DMS153 (cell line): ENCODE measurements around the gene SRGN.
"Not testable (repeated sequence)": the region's sequence is repeated elsewhere in the genome, so short reads cannot be mapped to it uniquely, and the experiment has no call there.

Experiments used
- DNase-seq: peaks from one replicate; lab custom pipeline; 2025; lab: John Stamatoyannopoulos, UW

SRGN gene, protein sequence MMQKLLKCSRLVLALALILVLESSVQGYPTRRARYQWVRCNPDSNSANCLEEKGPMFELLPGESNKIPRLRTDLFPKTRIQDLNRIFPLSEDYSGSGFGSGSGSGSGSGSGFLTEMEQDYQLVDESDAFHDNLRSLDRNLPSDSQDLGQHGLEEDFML

DNA sequence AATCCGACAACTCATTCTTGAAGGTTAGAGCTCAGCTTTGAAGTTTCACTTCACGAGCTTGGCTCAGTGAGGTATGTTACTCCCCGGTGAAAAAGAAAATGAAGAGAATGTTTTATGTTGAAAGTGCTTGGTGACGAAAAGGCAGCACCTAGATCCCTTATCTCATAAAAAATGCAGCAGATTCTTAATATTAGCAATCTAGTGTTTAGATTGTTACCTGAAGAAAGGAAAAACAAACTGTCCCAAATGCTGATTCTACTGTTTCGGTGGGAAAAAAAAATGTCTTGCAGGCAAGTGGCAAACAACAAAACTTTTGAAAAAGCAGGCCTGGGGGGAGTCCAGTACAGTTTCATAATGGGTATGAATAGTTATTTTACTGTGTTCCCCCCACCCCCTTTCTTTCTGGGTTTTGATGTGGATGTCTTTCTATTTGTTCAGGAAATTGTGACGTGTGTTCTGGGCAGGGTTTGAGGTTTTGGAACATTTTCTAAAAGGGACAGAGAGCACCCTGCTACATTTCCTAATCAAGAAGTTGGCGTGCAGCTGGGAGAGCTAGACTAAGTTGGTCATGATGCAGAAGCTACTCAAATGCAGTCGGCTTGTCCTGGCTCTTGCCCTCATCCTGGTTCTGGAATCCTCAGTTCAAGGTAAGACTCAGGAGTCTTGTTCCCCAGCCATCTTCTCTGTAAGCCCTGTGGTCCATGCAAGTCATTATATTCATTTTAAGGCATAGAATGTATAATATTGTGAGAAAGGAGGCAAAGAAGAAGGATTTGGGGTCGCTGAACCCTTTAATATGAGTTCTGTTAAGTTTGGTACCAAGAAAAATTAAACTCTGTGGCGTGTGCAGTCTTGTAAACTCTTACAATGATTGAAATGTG, at the start of gene SRGN:
Gene SRGN, plus strand, starts transcription at position 514 of the 881 bp plus-strand sequence. Its CDS starts 55 bp downstream, at position 569.
- no peak for DNase-seq

DNA sequence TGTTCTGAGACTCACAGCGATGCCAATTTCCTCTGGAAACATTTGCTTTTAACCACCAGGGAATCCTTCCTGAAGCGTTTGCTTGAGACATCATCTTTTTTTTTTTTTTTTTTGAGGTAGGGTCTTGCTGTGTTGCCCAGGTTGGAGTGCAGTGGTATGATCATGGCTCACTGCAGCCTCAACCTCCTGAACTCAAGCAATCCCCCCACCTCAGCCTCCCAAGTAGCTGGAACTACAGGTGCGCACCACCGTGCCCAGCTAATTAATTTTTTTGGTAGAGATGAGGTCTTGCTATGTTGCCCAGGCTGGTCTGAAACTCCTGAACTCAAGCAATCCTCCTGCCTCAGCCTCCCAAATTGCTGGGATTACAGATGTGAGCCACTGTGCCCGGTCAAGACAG, 47.0 kb upstream of the SRGN start:
- DNase-seq, result not testable (repeated sequence)

DNA sequence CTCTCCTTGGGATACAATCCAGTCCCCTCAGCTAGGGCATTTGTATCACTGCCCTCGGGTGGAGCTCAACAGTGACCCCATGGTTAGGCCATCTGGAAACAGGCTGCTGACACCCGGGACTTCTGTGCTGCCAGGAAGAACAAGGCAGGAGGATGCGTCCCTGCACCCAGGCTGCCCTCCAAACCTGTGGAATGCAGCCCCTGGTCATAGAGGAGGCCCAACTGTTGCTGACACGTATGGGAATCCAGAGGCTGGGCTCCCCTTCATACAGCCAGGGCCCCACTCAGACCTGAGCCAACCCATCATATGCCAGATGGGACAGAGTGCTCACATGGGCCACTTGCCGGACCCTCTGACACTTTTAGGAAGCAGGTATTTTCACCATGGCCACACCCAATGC, 45.5 kb upstream of the SRGN start:
- DNase-seq, result no peak

DNA sequence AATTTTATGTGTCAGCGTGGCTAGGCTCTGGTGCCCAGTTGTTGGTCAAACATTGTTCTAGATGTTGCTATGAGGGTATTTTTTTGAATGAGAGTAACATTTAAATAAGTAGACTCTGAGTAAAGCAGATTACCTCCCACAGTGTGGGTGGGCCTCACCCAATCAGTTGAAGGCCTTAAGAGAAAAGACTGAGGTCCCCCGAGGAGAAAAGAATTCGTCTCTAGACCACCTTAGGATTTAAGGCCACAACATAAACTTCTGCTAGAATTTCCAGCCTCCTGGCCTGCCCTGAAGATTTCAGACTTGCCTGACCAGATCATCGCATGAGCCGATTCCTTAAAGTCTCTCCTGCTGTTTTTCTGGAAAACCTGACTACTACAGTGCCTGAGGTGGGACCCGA, 45.1 kb upstream of the SRGN start:
- no peak for DNase-seq

DNA sequence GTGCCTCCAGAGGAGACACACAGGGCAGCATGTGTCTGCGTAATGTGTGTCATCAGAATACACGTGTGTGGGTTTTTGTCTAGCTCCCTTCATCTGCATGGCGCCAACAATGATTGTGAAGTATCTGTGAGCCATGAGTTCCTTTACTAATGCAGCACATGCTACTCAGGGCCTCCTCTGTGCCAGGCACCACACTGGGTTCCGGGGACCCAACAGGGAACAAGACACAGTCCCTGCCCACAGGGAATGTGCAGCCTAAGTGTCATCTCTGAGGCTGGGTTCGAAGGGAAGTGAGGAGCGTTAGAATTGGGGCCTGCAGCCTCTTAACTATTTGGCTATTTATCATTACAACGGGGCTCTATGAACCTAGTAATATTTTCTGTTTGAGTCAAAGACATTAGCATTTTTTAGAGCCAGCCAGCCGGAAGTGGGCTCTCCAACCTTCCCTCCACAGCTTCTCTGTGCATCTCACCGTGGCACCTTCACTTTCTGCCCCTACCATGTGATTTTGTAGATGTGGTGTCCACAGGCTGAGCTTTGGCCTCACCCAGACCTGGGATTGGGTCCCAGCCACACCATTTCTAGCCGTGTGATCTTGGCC, 43.9 kb upstream of the SRGN start:
- no peak for DNase-seq

DNA sequence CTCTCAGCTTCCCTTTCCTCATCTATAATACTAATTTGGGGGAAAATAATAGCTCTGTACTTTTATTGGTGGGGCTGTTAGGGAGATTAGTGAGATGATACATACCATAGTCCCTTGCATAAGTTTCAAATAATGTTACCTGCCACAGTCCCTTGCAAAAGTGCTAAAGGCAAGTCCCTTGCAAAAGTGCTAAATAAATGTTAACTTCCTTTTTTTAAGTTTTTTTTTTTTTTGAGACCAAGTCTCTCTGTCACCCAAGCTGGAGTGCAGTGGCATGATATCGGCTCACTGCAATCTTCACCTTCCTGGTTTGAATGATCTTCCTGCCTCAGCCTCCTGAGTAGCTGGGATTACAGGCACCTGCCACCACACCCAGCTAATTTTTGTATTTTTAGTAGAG, 43.4 kb upstream of the SRGN start:
- DNase-seq, result no peak

DNA sequence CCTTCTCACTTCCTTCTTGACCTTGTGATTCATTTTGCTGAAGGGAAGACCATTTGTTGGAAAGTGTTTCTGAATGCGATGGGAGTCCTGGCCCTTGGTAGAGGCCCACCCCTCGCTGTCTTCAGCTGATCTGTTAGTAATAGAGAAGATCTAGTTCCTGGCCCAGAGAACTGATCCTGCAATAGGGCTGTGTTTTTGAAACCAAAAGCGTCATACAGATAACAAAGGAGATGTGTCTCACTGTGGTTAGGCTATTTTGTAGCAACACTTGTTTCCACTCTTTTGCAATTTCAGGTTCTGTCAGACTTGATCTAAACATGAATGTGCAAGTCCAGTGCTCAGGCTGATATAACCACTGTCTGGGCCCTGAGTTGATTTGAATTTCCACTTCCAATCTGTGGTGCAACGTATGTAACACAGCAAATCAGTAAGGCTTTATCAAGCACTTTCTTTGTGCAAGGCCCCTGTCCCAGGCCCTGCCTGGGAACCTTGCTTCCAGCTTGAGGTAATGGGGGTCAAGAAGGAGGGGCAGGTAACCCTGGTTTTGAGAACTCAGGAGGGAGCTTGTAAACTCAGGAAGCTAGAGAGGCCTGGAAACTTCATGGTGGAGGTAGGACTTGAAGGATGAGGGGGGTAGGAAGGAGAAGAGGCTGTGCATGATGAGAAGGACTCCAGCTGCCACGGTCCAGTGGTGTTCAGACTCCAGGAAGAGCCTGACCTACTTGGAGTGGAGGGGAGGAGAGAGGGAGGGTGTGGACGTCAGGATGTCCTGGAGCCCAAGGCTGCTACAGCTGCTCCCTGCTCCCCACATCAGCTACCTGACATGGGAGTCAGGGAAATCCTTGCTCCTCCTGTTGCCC, 42.2 kb upstream of the SRGN start:
- DNase-seq, result no peak

DNA sequence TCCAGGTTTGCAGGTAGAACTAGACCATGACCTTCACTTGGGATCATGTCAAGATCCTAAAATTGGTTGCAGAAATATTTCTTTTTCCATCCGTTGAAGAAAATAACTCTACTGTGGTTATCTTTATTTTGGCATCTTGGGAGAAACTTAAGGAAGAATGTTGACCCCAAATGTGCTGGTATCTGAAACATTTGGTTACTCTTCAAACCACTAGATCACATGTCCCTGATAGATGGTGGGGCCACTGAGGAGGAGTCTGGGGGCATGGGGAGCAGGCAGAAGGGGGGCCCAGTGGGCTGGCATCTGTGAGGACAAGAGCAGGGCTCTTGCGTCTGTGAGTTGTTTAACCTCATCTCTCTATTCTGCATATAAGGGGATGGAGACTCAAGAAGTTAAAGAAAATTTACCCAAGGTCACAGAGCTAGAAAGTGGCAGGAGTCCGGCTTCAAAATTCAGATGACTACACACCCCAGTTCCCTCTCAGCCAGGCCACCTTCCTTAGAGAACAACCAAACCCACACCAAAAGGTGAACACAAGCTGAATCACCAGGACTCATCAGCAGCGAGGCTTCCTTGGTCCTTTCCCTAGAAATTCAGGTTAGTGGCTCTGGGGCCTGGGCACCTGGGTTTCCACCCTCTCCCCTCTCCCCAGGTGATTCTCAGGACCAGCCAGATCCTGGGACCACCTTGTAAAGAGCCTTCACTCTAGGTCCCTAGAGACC, 40.6 kb upstream of the SRGN start:
- DNase-seq, result no peak

DNA sequence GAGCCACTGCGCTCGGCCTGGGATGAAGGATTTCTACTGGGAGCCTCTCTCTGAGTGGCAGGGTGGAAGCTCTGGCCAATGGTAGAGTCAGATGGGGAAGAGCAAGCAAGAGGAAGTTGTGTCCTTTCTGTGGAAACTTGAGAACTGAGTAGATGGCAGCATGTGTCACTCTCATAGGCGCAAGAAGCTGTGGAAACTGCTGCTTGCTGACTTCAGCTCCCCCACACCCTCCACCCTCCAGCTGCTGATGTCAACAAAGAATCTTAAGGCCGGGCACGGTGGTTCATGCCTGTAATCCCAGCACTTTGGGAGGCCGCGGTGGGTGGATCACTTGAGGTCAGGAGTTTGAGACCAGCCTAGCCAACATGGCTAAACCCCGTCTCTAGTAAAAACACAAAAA, 39.8 kb upstream of the SRGN start:
- DNase-seq, result no peak

DNA sequence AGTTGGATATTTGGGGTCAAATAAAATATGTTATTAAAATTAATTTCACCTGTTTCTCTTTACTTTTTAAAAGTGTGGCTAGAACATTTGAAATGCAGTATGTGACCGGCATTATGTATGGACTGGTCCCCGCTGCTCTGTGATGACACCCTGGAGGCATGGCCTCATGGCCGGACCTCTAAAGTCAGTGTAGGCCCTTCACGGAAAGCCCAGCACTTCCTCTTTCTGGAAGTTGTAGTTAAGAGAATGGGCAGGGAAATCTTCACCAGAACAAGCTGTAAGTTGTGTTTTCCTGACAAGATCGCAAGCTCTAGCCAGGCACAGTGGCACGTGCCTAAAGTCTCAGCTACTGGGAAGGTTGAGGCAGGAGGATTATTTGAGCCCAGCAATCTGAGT, 38.3 kb upstream of the SRGN start:
- no peak for DNase-seq

DNA sequence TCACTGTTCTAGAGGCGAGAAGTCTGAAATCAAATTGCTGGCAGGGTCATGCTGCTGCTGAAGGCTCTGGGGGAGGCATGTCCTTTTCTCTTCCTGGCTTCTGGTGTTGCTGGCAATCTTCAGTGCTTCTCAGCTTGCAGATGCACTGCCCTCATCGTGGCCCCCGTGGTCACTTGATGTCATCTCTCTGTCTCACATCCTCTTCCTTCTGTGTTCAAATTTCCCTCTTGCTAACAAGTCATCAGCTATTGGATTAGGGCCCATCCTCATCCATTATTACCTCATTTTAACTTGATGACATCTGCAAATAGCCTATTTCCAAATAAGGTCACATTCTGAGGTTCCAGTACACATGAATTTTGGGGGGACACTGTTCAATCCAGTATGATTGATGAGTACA, 36.6 kb upstream of the SRGN start:
- no peak for DNase-seq

DNA sequence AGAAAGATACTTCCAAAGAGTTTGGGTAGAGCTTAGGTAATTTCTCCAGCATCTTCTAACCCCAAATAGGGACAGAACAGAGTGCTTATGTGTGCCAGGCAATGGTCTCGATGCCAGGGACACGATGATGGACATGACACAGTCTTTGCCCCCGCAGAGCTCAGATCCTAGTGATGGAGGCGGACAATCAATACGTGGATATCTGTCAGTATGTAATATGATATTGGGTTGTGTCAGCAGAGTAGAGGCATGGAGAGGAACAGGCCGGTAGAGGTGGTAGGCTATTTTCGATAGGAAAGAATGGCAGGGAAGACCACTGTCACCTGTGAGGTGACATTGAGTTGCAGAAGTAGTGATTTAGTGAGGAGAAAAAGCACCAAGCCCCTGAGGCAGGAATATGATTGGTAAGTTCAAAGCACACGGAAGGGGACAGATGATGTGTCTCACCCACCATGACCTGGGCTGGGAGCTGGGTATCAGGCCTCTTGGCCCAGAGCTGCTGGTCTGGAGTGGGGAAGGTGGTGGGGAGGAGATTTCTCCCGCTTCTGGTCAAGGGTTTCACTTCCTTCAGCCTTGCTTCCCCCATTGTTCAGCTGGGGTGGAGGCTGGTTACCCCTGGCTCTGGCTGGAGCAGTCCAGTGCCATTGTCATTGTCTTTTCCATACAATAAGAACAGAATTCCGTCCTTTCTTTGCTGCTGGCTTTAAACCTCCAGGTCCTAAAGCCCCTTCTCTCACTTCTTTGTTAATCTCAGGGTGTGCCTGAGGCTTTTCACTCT, 36.0 kb upstream of the SRGN start:
- no peak for DNase-seq

DNA sequence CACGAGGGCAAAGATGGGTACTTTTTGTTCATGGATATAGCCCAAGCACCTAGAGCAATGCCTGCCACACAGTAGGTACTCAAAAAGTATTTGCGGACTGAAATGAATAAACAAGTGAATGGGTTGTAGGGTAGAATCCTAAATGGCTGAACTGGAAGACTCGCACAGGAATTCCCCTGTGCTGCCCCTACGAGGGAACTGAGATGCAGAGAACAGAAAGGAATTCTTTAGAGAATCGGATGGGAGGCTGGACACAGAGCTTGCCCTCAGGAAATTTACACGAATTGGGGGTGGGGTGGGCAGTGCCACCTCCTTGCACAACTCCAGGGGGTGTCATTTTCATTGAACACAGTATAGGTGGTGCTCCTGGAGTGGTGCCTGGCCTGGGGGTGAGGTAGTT, 35.2 kb upstream of the SRGN start:
- no peak for DNase-seq

DNA sequence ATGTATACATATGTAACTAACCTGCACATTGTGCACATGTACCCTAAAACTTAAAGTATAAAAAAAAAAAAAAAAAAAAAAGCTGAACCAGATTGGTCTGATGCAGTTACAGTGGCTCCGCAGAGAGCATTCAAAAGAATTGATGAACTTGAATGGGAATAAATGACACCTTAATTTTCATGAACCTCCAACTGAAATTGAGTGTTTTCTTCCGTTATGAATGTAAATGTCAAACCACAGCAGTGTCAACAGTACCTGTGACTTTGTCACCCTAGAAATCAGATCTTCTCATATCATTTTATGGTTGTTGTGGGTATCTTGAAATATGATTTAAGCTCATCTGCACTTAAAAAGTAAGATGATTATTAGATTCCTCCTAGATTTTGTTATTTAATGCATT, 32.7 kb upstream of the SRGN start:
- DNase-seq, result no peak

DNA sequence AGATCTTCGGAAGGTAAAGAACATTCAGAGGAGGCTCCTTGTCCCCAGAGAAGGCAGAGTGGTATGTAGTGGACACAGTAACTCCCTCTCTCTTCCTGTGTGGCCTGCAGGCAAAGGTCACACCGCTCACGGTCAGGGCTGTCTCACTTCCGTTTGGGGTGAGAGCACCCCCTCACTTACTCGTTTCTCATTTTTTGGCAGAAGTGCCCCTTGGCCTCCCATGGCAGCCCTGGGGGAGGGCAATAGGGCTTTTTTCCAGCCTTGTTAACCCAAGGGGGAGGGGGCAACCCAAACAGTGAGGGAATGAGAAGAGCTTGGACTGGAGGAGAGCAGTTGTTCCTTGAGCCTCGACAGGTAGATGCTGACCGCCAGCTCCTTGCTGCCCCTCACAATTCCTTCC, 31.8 kb upstream of the SRGN start:
- DNase-seq, result no peak

DNA sequence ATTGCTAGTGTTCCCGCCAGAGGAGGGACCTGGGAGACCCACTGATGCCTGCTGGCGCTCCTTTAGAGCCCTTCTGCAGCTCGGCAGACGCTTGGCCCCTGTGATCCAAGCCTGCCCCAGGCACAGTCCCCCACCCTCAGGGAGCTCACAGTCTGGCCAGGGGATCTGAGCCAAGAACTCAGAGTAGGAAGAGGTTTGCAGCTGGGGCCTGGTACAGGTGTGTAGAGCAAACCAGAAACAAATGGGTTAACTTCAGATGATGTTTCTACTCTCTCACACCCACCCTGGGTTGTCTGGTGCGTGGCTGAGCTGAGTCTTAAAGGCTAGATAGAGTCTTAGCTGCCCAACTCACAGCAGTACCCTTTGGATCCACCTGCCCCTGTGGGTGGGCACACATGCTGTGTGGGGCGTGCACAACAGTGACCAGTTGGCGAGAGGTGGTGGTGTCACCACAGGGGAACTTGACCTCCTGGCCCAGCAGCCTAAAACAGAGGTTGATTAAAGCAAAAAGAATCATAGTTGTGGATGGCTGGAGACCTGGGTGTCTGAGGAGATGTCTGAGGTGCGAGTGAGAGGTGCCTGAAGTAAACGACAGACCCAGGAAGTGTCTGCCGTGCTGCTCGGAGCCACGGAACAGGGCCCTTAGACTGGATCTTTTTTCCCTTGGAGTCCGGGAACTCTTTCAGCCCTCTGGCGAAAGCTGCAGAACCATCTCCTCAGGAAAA, 31.2 kb upstream of the SRGN start:
- DNase-seq, result no peak

DNA sequence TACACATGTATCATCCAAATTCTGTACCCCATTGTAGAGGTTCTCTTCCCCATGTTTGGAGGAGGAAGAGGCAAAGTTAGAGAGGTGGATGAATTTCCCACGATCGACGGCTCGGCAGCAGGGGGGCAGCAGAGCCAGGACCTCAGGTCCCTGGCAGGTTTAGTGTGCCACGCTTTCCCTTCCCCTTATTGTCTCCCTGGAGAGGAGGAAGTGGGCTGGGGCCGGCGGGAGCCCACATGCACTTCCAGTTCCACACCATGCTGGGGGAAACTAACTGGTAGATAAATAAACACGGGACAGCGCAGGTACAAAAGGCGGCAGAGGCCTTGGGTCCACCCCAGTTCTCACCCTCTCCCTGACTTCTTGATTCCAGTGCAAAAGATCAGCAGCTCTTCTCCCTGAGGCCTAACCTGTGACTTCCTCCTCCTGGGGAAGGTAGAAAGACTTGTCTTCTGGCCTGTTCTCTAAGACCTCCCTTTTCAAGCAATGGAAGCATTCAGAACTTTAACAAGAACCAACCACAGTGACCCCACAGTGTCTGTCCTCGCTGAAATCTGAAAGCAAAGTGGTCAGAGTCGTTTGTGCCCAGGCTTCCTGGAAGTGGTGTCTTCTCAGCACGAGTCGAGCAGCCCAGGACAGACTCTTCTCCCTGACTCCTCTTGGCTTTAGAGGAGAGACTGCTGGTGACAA, 30.5 kb upstream of the SRGN start:
- no peak for DNase-seq

DNA sequence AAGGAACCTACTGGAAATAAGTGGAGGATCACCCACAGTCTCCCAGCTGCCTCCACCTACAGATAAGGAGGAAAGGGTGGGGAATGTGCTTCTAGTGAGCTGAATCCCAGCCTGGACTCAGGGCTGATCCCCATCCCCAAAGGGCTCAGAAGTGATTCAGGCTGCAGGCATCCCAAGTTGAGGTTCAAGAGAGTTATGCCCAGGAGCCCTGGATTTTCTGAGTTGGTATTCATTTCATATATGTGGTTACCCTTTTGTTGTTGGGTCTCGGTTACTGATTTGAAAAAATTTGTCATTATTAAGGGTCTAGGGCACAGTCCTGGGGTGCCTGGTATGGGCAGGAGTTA, 30.0 kb upstream of the SRGN start:
- no peak for DNase-seq

DNA sequence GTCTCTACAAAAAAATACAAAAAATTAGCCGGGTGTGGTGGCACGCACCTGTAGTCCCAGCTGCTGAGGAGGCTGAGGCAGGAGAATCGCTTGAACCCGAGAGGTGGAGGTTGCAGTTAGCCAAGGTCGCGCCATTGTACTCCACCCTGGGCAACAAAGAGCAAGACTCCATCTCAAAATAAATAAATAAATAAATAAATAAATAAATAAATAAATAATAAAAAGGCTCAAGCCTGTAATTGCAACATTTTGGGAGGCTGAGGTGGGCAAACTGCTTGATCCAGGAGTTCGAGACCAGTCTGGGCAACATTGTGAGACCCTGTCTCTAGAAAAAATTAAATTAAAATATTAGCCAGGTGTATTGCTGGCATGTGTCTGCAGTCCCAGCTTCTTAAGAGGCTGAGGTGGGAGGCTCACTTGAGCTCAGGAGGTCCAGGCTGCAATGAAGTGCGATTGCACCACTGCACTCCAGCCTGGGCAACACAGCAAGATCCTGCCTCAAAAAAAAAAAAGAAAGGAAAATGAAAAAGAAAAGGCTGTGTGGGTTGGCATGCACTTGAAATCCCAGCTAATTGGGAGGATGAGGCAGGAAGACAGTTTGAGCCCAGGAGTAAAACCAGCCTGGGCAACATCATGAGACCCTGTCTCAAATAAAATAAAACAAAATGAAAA, 27.6 kb upstream of the SRGN start:
- DNase-seq, result no peak
